Erythroblast (primary cell): ENCODE measurements around the gene ALG6.

ENCODE experiments used
- GATA1 ChIP-seq: IDR thresholded peaks from 2 replicates; pipeline ENCODE4 v1.6.1; 2011; ENCODE audit warnings: low read depth, mild to moderate bottlenecking, control low read depth, low read length, moderate library complexity
- POLR2A ChIP-seq: IDR thresholded peaks from 2 replicates; pipeline ENCODE4 v1.6.1; 2011; ENCODE audit warnings: mild to moderate bottlenecking, low read length

DNA sequence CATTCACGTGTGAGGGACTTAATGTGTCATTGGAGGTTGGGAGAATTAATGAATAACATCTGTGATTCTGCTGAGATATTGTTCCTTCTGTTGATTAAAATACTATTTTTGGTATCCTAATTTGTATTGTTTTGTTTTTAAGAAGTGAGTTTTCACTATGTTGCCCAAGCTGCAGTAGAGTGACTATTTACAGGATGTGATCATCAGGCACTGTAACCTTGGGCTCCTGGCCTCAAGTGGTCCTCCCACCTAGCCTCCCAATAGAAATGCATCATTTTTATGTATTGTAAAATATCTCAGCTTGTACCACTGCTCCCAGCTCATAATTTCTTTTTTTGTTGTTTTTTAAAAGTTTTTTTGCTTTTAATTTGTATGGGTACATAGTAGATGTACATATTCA lies 14.3 kb downstream of the ALG6 start:
- TF ChIP-seq POLR2A (no peak), GATA1 (no peak)
